K562 (cell line): ENCODE data around the gene LRP1B. TPM values are rescaled to one million over a fixed set of nuclear protein-coding genes. Genes with fewer than 3 reads are reported as not detected.

ENCODE experiments used
- ATAC-seq: fragments of 200-7000 bp; cut with Tn5 transposase; 3 replicates; pipeline ENCODE4 v1.9.1; 2020; ENCODE audit warnings: moderate library complexity
- BruUV-seq: library from RNA; stranded (reverse); fragments of 400-500 nt; replicated peaks from 2 replicates; lab custom pipeline; 2021; lab: Mats Ljungman, UMichigan
- CTCF ChIA-PET: fragments of 300-600 bp; formaldehyde crosslinking; extraction: SDS; loops from one replicate; lab custom pipeline; 2021; ENCODE audit warnings: low intra/inter-chr PET ratio; lab: Yijun Ruan, JAX
- POLR2A ChIA-PET: fragments of 300-600, 350-650 bp; sonication (Branson Sonifier 250); formaldehyde crosslinking; extraction: SDS; loops from one replicate; lab custom pipeline; 2021; ENCODE audit warnings: antibody characterized with exemption, inconsistent platforms; lab: Yijun Ruan, JAX
- DNase-seq, 4 experiments: peaks; one replicate each; pipeline versions ENCODE4 v3.0.0 to v3.0.0-alpha.2; 2011 to 2018; ENCODE audit warnings: low spot score in 3 of 4, mixed read lengths in 3 of 4; ENCODE audit errors: extremely low read depth in 1 of 4
- FAIRE-seq: peaks from 2 replicates; lab custom pipeline; 2011; peaks lifted over from hg19 to GRCh38; lab: Jason Lieb, UNC
- H2AFZ ChIP-seq: 2 replicates; pipeline ENCODE4 v1.6.0; 2011; ENCODE audit warnings: low read depth, low read length, control low read depth, inconsistent platforms
- H3K27ac ChIP-seq: fragments of 200-600 bp; 3 replicates; pipeline ENCODE4 v1.8.0; 2011; ENCODE audit warnings: low read depth, mild to moderate bottlenecking, control low read depth, inconsistent platforms, low read length, moderate library complexity, mixed read lengths; ENCODE audit errors: extremely low read depth
- H3K27me3 ChIP-seq, 2 experiments: fragments of 300-600 bp in 1 of 2; 2 replicates in 1 of 2; 3 replicates in 1 of 2; pipeline versions ENCODE4 v1.6.0 to v1.8.0; 2011; ENCODE audit warnings: inconsistent platforms in 2 of 2, low read length in 2 of 2, mild to moderate bottlenecking in 1 of 2, mixed read lengths in 1 of 2, moderate library complexity in 1 of 2; ENCODE audit not compliant: control insufficient read depth in 2 of 2, insufficient read depth in 2 of 2
- H3K36me3 ChIP-seq: fragments of 300-600 bp; 3 replicates; pipeline ENCODE4 v1.8.0; 2011; ENCODE audit warnings: mild to moderate bottlenecking, low read length, inconsistent platforms; ENCODE audit not compliant: control insufficient read depth, insufficient read depth
- H3K4me1 ChIP-seq, 2 experiments: fragments of 200-600 bp in 1 of 2; replicated peaks in 1 of 2; 2 replicates in 1 of 2; 3 replicates in 1 of 2; pipeline versions ENCODE4 v1.5.1 to v1.8.0; 2011; ENCODE audit warnings: inconsistent platforms in 2 of 2, low read length in 2 of 2, mild to moderate bottlenecking in 1 of 2, mixed read lengths in 1 of 2, moderate library complexity in 1 of 2; ENCODE audit not compliant: control insufficient read depth in 2 of 2, insufficient read depth in 2 of 2
- H3K4me2 ChIP-seq: 2 replicates; pipeline ENCODE4 v1.6.1; 2011; ENCODE audit warnings: low read length, control low read depth, inconsistent platforms, mixed read lengths; ENCODE audit not compliant: insufficient read depth
- H3K4me3 ChIP-seq: fragments of 200-600 bp; sonication (generic), shearing (Covaris generic); 2 replicates; pipeline ENCODE4 v1.5.1; 2016; ENCODE audit warnings: control low read depth, inconsistent platforms
- H3K79me2 ChIP-seq: fragments of 200-600 bp; 3 replicates; pipeline ENCODE4 v1.8.0; 2011; ENCODE audit warnings: low read length, inconsistent platforms; ENCODE audit not compliant: control insufficient read depth, insufficient read depth
- H3K9ac ChIP-seq, 2 experiments: 2 replicates each; pipeline versions ENCODE4 v1.6.0 to v1.6.1; 2011; ENCODE audit warnings: low read depth in 2 of 2, low read length in 2 of 2, control low read depth in 1 of 2, inconsistent platforms in 1 of 2, mild to moderate bottlenecking in 1 of 2, mixed read lengths in 1 of 2; ENCODE audit not compliant: insufficient read depth in 1 of 2
- H3K9me1 ChIP-seq: one replicate; pipeline ENCODE4 v1.6.0; 2011; ENCODE audit warnings: inconsistent platforms, mild to moderate bottlenecking, low read length, moderate library complexity; ENCODE audit not compliant: control insufficient read depth, insufficient read depth
- H3K9me3 ChIP-seq: replicated peaks from 2 replicates; pipeline ENCODE4 v1.5.1; 2011; ENCODE audit warnings: low read depth, low read length, inconsistent platforms; ENCODE audit not compliant: control insufficient read depth, insufficient read depth
- H4K20me1 ChIP-seq: replicated peaks from 2 replicates; pipeline ENCODE4 v1.6.1; 2011; ENCODE audit warnings: low read length, inconsistent platforms, mixed read lengths; ENCODE audit not compliant: control insufficient read depth, insufficient read depth
- ARID2 ChIP-seq: fragments of 450-650 bp; IDR thresholded peaks from 2 replicates; pipeline ENCODE4 v1.6.1; 2017; ENCODE audit warnings: antibody characterized with exemption, mild to moderate bottlenecking
- CEBPB ChIP-seq: fragments of 450-650 bp; IDR thresholded peaks from 2 replicates; pipeline ENCODE4 v1.6.1; 2016; ENCODE audit warnings: missing genetic modification characterization, missing compliant biosample characterization
- DACH1 ChIP-seq: fragments of 450-650 bp; IDR thresholded peaks from 2 replicates; pipeline ENCODE4 v1.6.1; 2018; ENCODE audit not compliant: partially characterized antibody
- E2F3 ChIP-seq: fragments of 250-450 bp; sonication (Bioruptor Pico); IDR thresholded peaks from 2 replicates; pipeline ENCODE4 v1.4.0; 2020; ENCODE audit warnings: mild to moderate bottlenecking
- E2F8 ChIP-seq: fragments of 450-650 bp; IDR thresholded peaks from 2 replicates; pipeline ENCODE4 v1.7.1; 2018; ENCODE audit warnings: mild to moderate bottlenecking, low read depth; ENCODE audit not compliant: partially characterized antibody
- EGR1 ChIP-seq: fragments of 450-650 bp; conservative IDR thresholded peaks from 2 replicates; pipeline ENCODE4 v1.6.1; 2017; ENCODE audit warnings: mild to moderate bottlenecking
- EWSR1 ChIP-seq: fragments of 450-650 bp; IDR thresholded peaks from 2 replicates; pipeline ENCODE4 v1.6.1; 2018; ENCODE audit warnings: borderline replicate concordance, mild to moderate bottlenecking, low read depth, moderate library complexity; ENCODE audit not compliant: partially characterized antibody
- FOXK2 ChIP-seq, 2 experiments: fragments of 450-650 bp; IDR thresholded peaks in 1 of 2; conservative IDR thresholded peaks in 1 of 2; 2 replicates each; pipeline ENCODE4 v1.6.1; 2016; ENCODE audit warnings: low read depth in 2 of 2, mild to moderate bottlenecking in 1 of 2
- FOXP1 ChIP-seq: sonication (generic); formaldehyde crosslinking; IDR thresholded peaks from 2 replicates; pipeline ENCODE4 v1.8.0; 2022; ENCODE audit warnings: mild to moderate bottlenecking, missing genetic modification reagents
- HDAC1 ChIP-seq, 2 experiments: fragments of 450-650 bp; IDR thresholded peaks; 2 replicates each; pipeline ENCODE4 v1.6.1; 2016 to 2017; ENCODE audit warnings: inconsistent platforms in 1 of 2, mild to moderate bottlenecking in 1 of 2, moderate library complexity in 1 of 2
- LARP7 ChIP-seq: fragments of 450-650 bp; IDR thresholded peaks from 2 replicates; pipeline ENCODE4 v1.6.1; 2016
- MLLT1 ChIP-seq, 2 experiments: fragments of 450-650 bp; IDR thresholded peaks; 2 replicates each; pipeline ENCODE4 v1.6.1; 2016
- MTF1 ChIP-seq: fragments of 250-450 bp; sonication (Bioruptor Pico); IDR thresholded peaks from 2 replicates; pipeline ENCODE4 v1.9.0; 2021; ENCODE audit warnings: moderate library complexity, mild to moderate bottlenecking, inconsistent platforms, borderline replicate concordance
- NR2C2 ChIP-seq, 2 experiments: fragments of 200-800 bp in 1 of 2; sonication (Bioruptor generic) in 1 of 2; sonication (generic) in 1 of 2; formaldehyde crosslinking in 1 of 2; IDR thresholded peaks; 2 replicates each; pipeline versions ENCODE4 v1.6.1 to v1.8.0; 2016 to 2022; ENCODE audit warnings: mild to moderate bottlenecking in 1 of 2, missing compliant biosample characterization in 1 of 2, missing genetic modification characterization in 1 of 2, missing genetic modification reagents in 1 of 2
- PML ChIP-seq: IDR thresholded peaks from 2 replicates; pipeline ENCODE4 v1.6.1; 2012; ENCODE audit warnings: low read length, inconsistent platforms
- POLR2H ChIP-seq: IDR thresholded peaks from 2 replicates; pipeline ENCODE4 v1.6.1; 2016; ENCODE audit warnings: missing genetic modification characterization, low read depth, mild to moderate bottlenecking, control low read depth, missing compliant biosample characterization, moderate library complexity
- TARDBP ChIP-seq: fragments of 450-650 bp; IDR thresholded peaks from 2 replicates; pipeline ENCODE4 v1.6.1; 2016
- ZFP1 ChIP-seq: fragments of 450-650 bp; formaldehyde crosslinking; IDR thresholded peaks from 2 replicates; pipeline ENCODE4 v1.4.0; 2020; ENCODE audit warnings: mild to moderate bottlenecking, mixed read lengths
- ZNF184 ChIP-seq: sonication (generic); formaldehyde crosslinking; IDR thresholded peaks from 2 replicates; pipeline ENCODE4 v1.5.0; 2020; ENCODE audit warnings: missing genetic modification reagents
- ZNF282 ChIP-seq: sonication (generic); formaldehyde crosslinking; IDR thresholded peaks from 2 replicates; pipeline ENCODE4 v1.8.1; 2023; ENCODE audit warnings: missing genetic modification reagents
- WGBS: fragments of 100-300 bp; shearing (Covaris generic); methylation state at CpG from one replicate; pipeline ENCODE4 v1.1.6; 2016; ENCODE audit warnings: low coverage, mixed read lengths; ENCODE audit not compliant: insufficient coverage; ENCODE audit errors: missing lambda C conversion rate; 5-methylcytosine and 5-hydroxymethylcytosine counted together
- in situ Hi-C: fragments of 300-500 bp; cut with MboI; formaldehyde crosslinking; loops from 4 replicates; pipeline ENCODE4 v1.15.0; 2018; ENCODE audit warnings: inconsistent platforms, mixed read lengths
- intact Hi-C: fragments of 100-400 bp; cut with micrococcal nuclease; formaldehyde crosslinking; loops from 2 replicates; pipeline ENCODE4 v1.14.2; 2022
- polyA plus RNA-seq, 8 experiments: library from polyadenylated mRNA; depleted of rRNA in 4 of 8; stranded (reverse) in 5 of 8; unstranded in 3 of 8; fragments of >200 nt; fragmentation: Nextera tagmentation in 2 of 8; fragmentation: Illumina TruSeq in 1 of 8; extraction: Ambion mirVana in 2 of 8; extraction: Trizol in 1 of 8; gene quantifications; 2 replicates each; pipeline versions ENCODE4 v1.2.1 to v1.2.3, GENCODE V29; 2011 to 2014; ENCODE audit warnings: inconsistent platforms in 1 of 8, missing spikeins in 1 of 8
- total RNA-seq, 7 experiments: library from RNA; depleted of rRNA in 6 of 7; stranded (reverse); fragments of >200 nt in 6 of 7; fragmentation: Illumina TruSeq in 2 of 7; extraction: Trizol in 2 of 7; gene quantifications; 2 replicates each; pipeline versions ENCODE4 v1.2.1 to v1.2.3, GENCODE V29; 2011 to 2021; ENCODE audit warnings: low replicate concordance in 1 of 7

The LRP1B gene
- total and polyA plus RNA-seq, 9 of the 15 experiments (the other 6 are each of a cell fraction or from before 2014, with no cell fraction given) = not detected

DNA sequence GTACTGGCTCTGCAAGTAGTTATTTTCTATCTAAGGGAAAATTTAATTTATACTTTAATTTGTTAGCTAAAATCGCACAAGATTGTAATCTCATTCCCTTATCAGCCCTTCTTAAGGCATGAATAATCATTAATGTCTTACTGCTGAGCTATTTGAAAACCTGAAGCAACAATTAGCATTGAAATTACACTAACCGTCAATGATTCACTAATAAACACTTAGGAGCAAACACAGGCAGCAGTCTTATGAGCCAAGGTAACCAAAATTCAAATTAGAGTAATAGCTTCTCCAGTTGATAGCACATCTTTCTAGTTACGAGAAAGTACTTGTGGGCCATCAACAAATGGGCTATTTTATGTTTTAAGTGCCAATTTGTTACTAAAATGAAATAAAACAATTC lies 1289.7 kb downstream of the LRP1B start:
- no peak for FAIRE-seq
- Histone ChIP-seq H3K79me2 (no peaks in the 10 kb centered on the region), H3K4me1 (no peaks in the 10 kb centered on the region), H2AFZ (no peak overlapping the region), H3K4me3 (no peak overlapping the region), H3K9me1 (no peaks in the 10 kb centered on the region), H3K36me3 (no peaks in the 10 kb centered on the region), H3K27ac (no peak overlapping the region), H3K27me3 (no peaks in the 10 kb centered on the region), H3K4me2 (no peak overlapping the region), H3K9ac (no peak overlapping the region), H4K20me1 (no peaks in the 10 kb centered on the region), H3K9me3 (no peaks in the 10 kb centered on the region)
- DNase-seq = no peak
- TF ChIP-seq FOXK2 (conservative IDR thresholded peaks at IDR 0.05 in 1 of 2, IDR thresholded peaks at IDR 0.05 in 1 of 2; ENCODE audit: low read depth in 2 of 2) (no peak), CEBPB (no peak), LARP7 (no peak), ZFP1 (CRISPR knock-in tag) (no peak), TARDBP (no peak), ZNF184 (CRISPR knock-in tag) (no peak), PML (no peak), FOXP1 (CRISPR knock-in tag) (no peak), MTF1 (CRISPR knock-in tag) (no peak), POLR2H (tag) (no peak), NR2C2 (CRISPR knock-in tag; IDR thresholded peaks at IDR 0.05) (no peak), NR2C2 (tag; IDR thresholded peaks at IDR 0.05) (no peak), EGR1 (no peak), ZNF282 (CRISPR knock-in tag) (no peak), MLLT1 (IDR thresholded peaks at IDR 0.05) (no peak), DACH1 (no peak), ARID2 (no peak), E2F8 (no peak), HDAC1 (IDR thresholded peaks at IDR 0.05) (no peak), EWSR1 (no peak), E2F3 (CRISPR knock-in tag) (no peak)
- intact Hi-C loops = no loop called here
- in situ Hi-C loops = no loop called here
- no peak for ATAC-seq
- ChIA-PET POLR2A (no interaction called here), CTCF (no interaction called here)
- 1% methylated on average over 3 of the region's 3 CpGs for WGBS
- no TSS peak for BruUV-seq
